GM21515 (cell line): ENCODE measurements around the gene NOC3L.
"Not testable (repeated sequence)": the region's sequence is repeated elsewhere in the genome, so short reads cannot be mapped to it uniquely, and the experiment has no call there.

Experiments
- ATAC-seq: cut with Tn5 transposase; IDR thresholded peaks from one replicate; pipeline ENCODE4 v1.9.1; 2021; ENCODE audit not compliant: unreplicated experiment

NOC3L gene

GRCh38 chr10:94362360-94363250 lies at the start of gene NOC3L:
Gene NOC3L (minus strand): TSS chr10:94362939. CDS start chr10:94362838, 101 bp downstream.
- ATAC-seq, result peak; percentile 99

- ATAC-seq, result no peak
Measured at GRCh38 chr10:94412449-94412848, 49.7 kb upstream of the NOC3L start.

GRCh38 chr10:94411304-94411703 lies 48.6 kb upstream of the NOC3L start:
- ATAC-seq, result no peak

GRCh38 chr10:94409021-94409657 lies 46.4 kb upstream of the NOC3L start:
- ATAC-seq, result no peak

- ATAC-seq, result no peak
Measured at GRCh38 chr10:94407668-94408067, 44.9 kb upstream of the NOC3L start.

GRCh38 chr10:94405406-94405805 lies 42.7 kb upstream of the NOC3L start:
- no peak for ATAC-seq

GRCh38 chr10:94403380-94404213 lies 40.9 kb upstream of the NOC3L start:
- peak; percentile 75 for ATAC-seq

- peak; percentile 32 for ATAC-seq
Measured at GRCh38 chr10:94402843-94403379, 40.2 kb upstream of the NOC3L start.

GRCh38 chr10:94402204-94402842 lies 39.6 kb upstream of the NOC3L start, which contains the start of gene TBC1D12:
Gene TBC1D12 (plus strand): TSS chr10:94402541. CDS start chr10:94402614, 73 bp downstream.
- ATAC-seq, result peak; percentile 69

- ATAC-seq, result no peak
Measured at GRCh38 chr10:94398762-94399161, 36.0 kb upstream of the NOC3L start.

GRCh38 chr10:94397549-94398370 lies 35.0 kb upstream of the NOC3L start:
- no peak for ATAC-seq

GRCh38 chr10:94392117-94392516 lies 29.4 kb upstream of the NOC3L start:
- not testable (repeated sequence) for ATAC-seq

GRCh38 chr10:94385733-94386132 lies 23.0 kb upstream of the NOC3L start:
- not testable (repeated sequence) for ATAC-seq

- no peak for ATAC-seq
Measured at GRCh38 chr10:94383530-94383929, 20.8 kb upstream of the NOC3L start.

- ATAC-seq, result no peak
Measured at GRCh38 chr10:94376865-94377264, 14.1 kb upstream of the NOC3L start.

GRCh38 chr10:94375374-94375773 lies 12.6 kb upstream of the NOC3L start:
- ATAC-seq, result no peak

- no peak for ATAC-seq
Measured at GRCh38 chr10:94370501-94370900, 7.8 kb upstream of the NOC3L start.

- no peak for ATAC-seq
Measured at GRCh38 chr10:94366382-94366781, 3.6 kb upstream of the NOC3L start.

- no peak for ATAC-seq
Measured at GRCh38 chr10:94364482-94364881, 1.7 kb upstream of the NOC3L start.

GRCh38 chr10:94363251-94363565 lies 469 bp upstream of the NOC3L start:
- ATAC-seq, result peak; percentile 12
